Caki2 (cell line): ENCODE results near the gene POU6F2. TPM values are rescaled to one million over a fixed set of nuclear protein-coding genes. Genes with fewer than 3 reads are reported as not detected.

ENCODE experiments used
- DNase-seq: peaks from one replicate; pipeline ENCODE4 v3.0.0-alpha.2; 2015; ENCODE audit warnings: low read depth
- in situ Hi-C: cut with HindIII; loops from 2 replicates; pipeline ENCODE4 v1.10.0; 2016; ENCODE audit warnings: low sequenced_read_pairs, low pct_unique_long_range_greater_than_20kb, mixed read lengths
- total RNA-seq: library from RNA; depleted of rRNA; stranded (reverse); fragments of >200 nt; shearing (Covaris generic); gene quantifications from 2 replicates; pipeline ENCODE4 v1.2.3, GENCODE V29; 2014; ENCODE audit warnings: low replicate concordance

The POU6F2 gene
- total RNA-seq, 1 experiment from 2014 or later = not detected

- in situ Hi-C loops = no loop called here
- no peak for DNase-seq
Observed at GRCh38 chr7:39260279-39260844, 282.7 kb downstream of the POU6F2 start.

DNA sequence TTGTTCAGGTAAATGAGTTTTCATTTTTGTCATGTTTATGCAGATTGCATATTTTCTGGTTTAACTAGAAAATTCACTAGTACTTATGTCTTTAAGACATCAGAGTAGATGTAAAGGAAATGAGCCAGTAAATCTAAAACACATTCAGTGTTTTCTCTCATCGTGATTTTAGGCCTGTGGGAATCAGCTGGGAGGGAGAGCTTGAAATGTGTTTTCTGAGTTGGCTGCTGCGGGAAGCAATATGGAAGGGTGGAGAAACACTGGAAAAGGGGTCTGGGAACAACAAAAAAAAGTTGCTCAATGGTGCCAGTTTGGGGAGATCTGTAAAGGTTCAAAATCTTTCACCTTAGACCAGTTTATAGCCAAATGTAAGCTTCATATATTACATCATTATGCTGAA lies 284.1 kb downstream of the POU6F2 start:
- in situ Hi-C loops = no loop called here

DNA sequence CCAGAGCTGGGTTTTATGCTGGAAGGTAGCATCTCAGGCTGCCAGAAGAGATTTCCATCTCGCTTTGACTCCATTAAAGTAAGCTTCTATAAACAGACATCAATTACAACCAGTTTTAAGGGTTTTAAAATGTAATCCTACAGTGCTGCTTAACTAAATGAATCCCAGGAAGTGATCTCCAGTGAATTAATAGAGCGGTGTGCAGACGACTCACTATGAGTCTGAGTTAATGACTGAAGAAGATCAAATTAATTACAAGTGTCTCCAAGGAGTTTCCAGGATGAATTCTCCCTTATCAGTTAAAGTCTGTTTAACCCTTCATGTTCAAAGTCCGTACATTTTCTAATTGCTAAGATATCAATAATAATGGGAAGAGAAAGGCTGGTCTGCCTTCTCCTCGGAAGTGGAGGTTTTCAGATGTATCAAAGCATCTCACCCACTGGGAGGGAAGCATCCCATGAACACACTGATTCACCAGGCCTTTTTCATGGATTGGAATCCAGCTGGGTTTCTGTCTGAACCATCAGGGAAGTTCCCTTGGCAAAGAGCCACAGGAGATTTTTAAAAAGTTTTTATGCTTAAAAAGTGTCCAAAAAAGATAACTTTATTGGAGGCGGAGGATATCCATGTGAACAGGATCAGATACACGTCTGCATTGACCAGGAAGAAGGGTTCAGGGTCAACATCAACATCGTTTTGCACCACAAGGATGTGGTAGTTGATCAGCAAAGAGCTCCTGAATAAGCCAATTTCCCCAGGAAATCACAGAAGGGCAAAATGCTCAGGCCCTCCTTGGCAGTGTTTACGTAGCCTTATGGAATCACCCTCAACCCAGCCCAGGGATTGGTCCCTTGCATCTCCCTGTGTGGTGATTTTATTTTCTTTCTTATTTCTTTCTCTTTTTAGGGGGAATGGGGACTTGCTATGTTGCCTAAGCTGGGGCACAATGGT lies 288.2 kb downstream of the POU6F2 start:
- in situ Hi-C loops = no loop called here

More for the DNA sequence above, 284.1 kb downstream of the POU6F2 start:
- DNase-seq = no peak

DNA sequence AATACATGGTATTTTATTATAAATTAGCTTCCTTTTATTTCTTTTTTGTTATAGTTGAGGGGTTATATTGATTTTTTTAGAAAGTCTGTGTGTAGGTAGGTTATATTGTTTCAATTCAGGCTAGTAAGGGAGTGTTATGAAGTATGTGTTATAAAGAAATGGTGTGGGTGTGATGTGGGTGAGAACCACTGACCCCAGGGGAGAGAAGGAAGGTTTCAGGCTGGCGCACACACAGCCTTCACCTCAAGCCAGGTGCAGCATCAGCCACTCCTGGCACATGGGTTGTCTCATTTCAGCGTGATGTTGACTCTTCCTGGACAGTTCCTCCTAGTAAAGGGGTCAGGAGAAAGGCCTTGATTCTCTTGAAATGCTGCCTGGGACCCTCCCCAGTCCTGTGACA lies 291.3 kb downstream of the POU6F2 start:
- no peak for DNase-seq
- in situ Hi-C loops = no loop called here

More for the DNA sequence above, 288.2 kb downstream of the POU6F2 start:
- no peak for DNase-seq

- no peak for DNase-seq
- in situ Hi-C loops = no loop called here
Observed at GRCh38 chr7:39270018-39270417, 292.3 kb downstream of the POU6F2 start.

- in situ Hi-C loops = no loop called here
- DNase-seq = no peak
Observed at GRCh38 chr7:39271402-39271801, 293.7 kb downstream of the POU6F2 start.

DNA sequence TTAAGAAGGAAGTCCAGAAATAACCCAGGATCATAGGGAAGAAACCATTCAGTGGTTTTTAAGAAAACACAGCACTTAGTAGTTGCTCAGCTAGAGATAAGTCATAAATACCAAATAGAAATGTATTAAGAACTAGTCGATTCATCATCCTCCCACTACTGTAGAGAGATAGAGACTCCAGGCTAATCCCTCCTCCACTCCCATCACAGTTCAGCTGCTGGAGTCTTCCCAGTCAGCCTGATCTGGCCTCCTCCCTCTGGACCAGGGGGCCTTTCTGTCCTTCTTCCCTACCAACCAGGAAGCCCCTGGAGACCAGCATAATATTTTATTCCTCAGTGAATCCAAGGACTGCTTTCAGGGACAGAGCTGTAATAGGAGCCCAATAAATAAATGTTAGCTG lies 294.4 kb downstream of the POU6F2 start:
- no peak for DNase-seq
- in situ Hi-C loops = no loop called here

DNA sequence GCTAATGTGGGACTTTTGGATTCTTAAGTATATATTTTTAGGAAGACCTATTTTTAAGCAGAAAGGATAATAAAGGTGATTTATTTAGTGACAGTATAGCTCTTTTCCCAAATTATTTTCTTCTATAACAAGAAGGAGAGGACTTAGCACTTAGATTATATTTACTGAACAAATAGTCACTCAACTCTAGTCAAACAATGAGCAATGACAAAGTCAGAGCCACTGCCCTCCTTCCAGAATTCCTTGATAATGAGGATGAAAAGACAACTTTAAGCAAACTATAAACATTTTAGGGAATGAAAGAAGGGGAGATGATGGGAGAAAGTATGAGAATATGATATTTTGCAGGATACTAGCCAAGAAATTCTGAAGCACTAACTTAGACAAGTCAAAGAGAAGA lies 295.0 kb downstream of the POU6F2 start:
- no peak for DNase-seq

GRCh38 chr7:39280337-39280736 lies 302.6 kb downstream of the POU6F2 start:
- no peak for DNase-seq
- in situ Hi-C loops = no loop called here

More for the DNA sequence above, 295.0 kb downstream of the POU6F2 start:
- in situ Hi-C loops = no loop called here

DNA sequence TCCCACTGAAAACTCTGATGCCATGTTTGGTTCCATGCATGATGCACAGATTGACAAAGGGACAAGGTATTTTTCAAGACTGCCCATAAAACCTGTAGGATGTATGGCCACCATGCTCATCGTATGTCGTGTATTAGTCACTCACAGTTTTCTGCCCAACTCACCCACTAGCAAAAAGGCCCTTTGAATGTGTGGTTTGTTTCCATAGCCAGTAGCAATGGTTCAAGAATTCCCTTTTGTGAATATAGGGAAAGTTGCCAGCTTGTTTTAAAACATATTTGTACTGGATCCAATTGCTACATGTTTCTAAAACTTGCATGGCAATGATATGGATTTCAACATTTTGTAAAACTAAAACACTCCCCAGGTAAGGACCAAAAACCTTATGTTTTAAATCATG lies 307.5 kb downstream of the POU6F2 start:
- DNase-seq = no peak
- in situ Hi-C loops = no loop called here

GRCh38 chr7:39288303-39288702 lies 310.6 kb downstream of the POU6F2 start:
- in situ Hi-C loops = no loop called here
- no peak for DNase-seq

GRCh38 chr7:39291628-39292410 lies 314.1 kb downstream of the POU6F2 start:
- in situ Hi-C loops = no loop called here
- DNase-seq = no peak

GRCh38 chr7:39293056-39293823 lies 315.5 kb downstream of the POU6F2 start:
- in situ Hi-C loops = no loop called here
- DNase-seq = no peak

- no peak for DNase-seq
- in situ Hi-C loops = no loop called here
Observed at GRCh38 chr7:39294022-39294421, 316.3 kb downstream of the POU6F2 start.

DNA sequence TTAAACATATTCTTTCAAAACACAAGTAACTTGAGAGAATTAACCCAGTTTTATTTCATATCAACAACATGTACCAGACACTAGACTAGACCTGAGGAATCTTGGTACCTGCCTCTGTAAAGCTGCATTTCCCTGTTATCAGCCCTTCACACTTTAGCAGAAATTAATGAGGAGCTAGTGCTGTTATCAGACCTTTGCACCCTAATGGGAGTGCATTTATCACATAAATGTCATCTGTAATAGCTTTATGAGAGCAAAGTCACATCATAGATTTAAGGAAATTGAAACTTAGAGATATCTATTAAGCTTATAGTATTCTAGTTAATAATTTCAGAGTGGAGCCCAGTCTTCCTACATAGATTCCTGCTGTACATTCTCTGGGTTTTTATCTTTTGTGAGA lies 318.1 kb downstream of the POU6F2 start:
- in situ Hi-C loops = no loop called here
- DNase-seq = no peak

DNA sequence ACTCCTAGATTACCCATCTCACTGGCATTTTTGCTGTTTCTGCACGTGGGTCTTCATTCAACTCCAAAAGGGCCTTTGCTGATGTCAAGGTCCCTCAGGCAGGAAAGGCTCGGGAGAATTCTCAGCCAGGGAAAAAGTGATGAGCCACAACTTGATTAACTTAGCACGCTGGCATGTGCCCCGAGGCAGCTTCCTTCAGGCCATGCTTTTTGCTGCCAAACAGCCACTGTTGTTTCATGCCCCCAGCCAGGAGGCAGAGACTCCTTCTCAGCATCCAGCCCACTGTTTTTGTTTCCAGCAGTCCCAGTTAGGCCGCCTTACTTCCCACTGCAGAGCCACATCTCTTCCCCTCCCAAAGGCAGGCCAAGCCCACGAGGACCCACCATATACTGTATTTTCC lies 322.0 kb downstream of the POU6F2 start:
- no peak for DNase-seq
- in situ Hi-C loops = no loop called here

- in situ Hi-C loops = no loop called here
- no peak for DNase-seq
Observed at GRCh38 chr7:39300276-39300675, 322.6 kb downstream of the POU6F2 start.

- no peak for DNase-seq
- in situ Hi-C loops = no loop called here
Observed at GRCh38 chr7:39301543-39301942, 323.8 kb downstream of the POU6F2 start.
